GM12874 (cell line): Measurements from ENCODE around the gene RNASE1.

Source experiments
- CTCF ChIP-seq: IDR thresholded peaks from 2 replicates; pipeline ENCODE4 v1.5.1; 2011; ENCODE audit warnings: low read depth, mild to moderate bottlenecking, control low read depth, low read length, moderate library complexity; ENCODE audit not compliant: insufficient read depth

The RNASE1 gene

GRCh38 chr14:20802341-20803084, at the start of gene RNASE1:
Gene RNASE1 (minus strand): TSS chr14:20802844. CDS start chr14:20802068, 776 bp downstream.
- TF ChIP-seq CTCF, result no peak

GRCh38 chr14:20848955-20849570, 46.4 kb upstream of the RNASE1 start:
- no peak for TF ChIP-seq CTCF

GRCh38 chr14:20848316-20848954, 45.8 kb upstream of the RNASE1 start:
- no peak for TF ChIP-seq CTCF

GRCh38 chr14:20846560-20846959, 43.9 kb upstream of the RNASE1 start:
- TF ChIP-seq CTCF, result no peak

GRCh38 chr14:20841096-20841495, 38.5 kb upstream of the RNASE1 start:
- TF ChIP-seq CTCF, result no peak

- no peak for TF ChIP-seq CTCF
These were observed 35.2 kb upstream of the RNASE1 start for GRCh38 chr14:20837831-20838230.

- TF ChIP-seq CTCF, result no peak
These were observed 34.2 kb upstream of the RNASE1 start for GRCh38 chr14:20836668-20837338.
